Trophoblast cell (in vitro differentiated cells and primary cell): ENCODE results near the gene DOK5.

Source experiments
- DNase-seq, 2 donors: peaks; one replicate each; pipeline ENCODE4 v3.0.0-alpha.2; 2016
- H2AFZ ChIP-seq: 2 replicates; pipeline ENCODE4 v1.6.1; 2013; ENCODE audit warnings: low read length, moderate library complexity, mild to moderate bottlenecking; ENCODE audit not compliant: insufficient read depth, poor library complexity
- H2AK5ac ChIP-seq: 2 replicates; pipeline ENCODE4 v1.6.1; 2013; ENCODE audit warnings: mild to moderate bottlenecking, low read length
- H2BK120ac ChIP-seq: 2 replicates; pipeline ENCODE4 v1.6.1; 2013; ENCODE audit warnings: low read length, mild to moderate bottlenecking, moderate library complexity; ENCODE audit not compliant: insufficient read depth, poor library complexity
- H2BK12ac ChIP-seq: 2 replicates; pipeline ENCODE4 v1.6.1; 2013; ENCODE audit warnings: mild to moderate bottlenecking, low read length, moderate library complexity
- H2BK5ac ChIP-seq: 2 replicates; pipeline ENCODE4 v1.6.1; 2013; ENCODE audit warnings: low read length, low read depth, moderate library complexity, mild to moderate bottlenecking; ENCODE audit not compliant: poor library complexity
- H3K14ac ChIP-seq: 2 replicates; pipeline ENCODE4 v1.6.1; 2013; ENCODE audit warnings: mild to moderate bottlenecking, low read length
- H3K18ac ChIP-seq: 2 replicates; pipeline ENCODE4 v1.6.1; 2013; ENCODE audit warnings: mild to moderate bottlenecking, low read length
- H3K23ac ChIP-seq: 2 replicates; pipeline ENCODE4 v1.6.1; 2013; ENCODE audit warnings: low read length
- H3K27ac ChIP-seq: 2 replicates; pipeline ENCODE4 v1.5.1; 2013; ENCODE audit warnings: low read depth, mild to moderate bottlenecking, inconsistent platforms, low read length, moderate library complexity
- H3K27me3 ChIP-seq: 2 replicates; pipeline ENCODE4 v1.6.1; 2013; ENCODE audit warnings: inconsistent platforms, mild to moderate bottlenecking, low read length, moderate library complexity; ENCODE audit not compliant: insufficient read depth
- H3K36me3 ChIP-seq, 2 experiments: 1 replicate in 1 of 2; 2 replicates in 1 of 2; pipeline ENCODE4 v1.6.1; 2013; ENCODE audit warnings: low read length in 2 of 2, mild to moderate bottlenecking in 2 of 2, moderate library complexity in 1 of 2; ENCODE audit not compliant: insufficient read depth in 2 of 2, control insufficient read depth in 1 of 2
- H3K4ac ChIP-seq: 2 replicates; pipeline ENCODE4 v1.6.1; 2013; ENCODE audit warnings: low read depth, mild to moderate bottlenecking, low read length, moderate library complexity
- H3K4me1 ChIP-seq, 2 experiments: 1 replicate in 1 of 2; 2 replicates in 1 of 2; pipeline ENCODE4 v1.6.1; 2013; ENCODE audit warnings: low read length in 2 of 2, mild to moderate bottlenecking in 2 of 2, moderate library complexity in 1 of 2; ENCODE audit not compliant: insufficient read depth in 2 of 2, control insufficient read depth in 1 of 2
- H3K4me2 ChIP-seq: 2 replicates; pipeline ENCODE4 v1.6.1; 2013; ENCODE audit warnings: inconsistent platforms, mild to moderate bottlenecking, low read length, moderate library complexity
- H3K4me3 ChIP-seq: 2 replicates; pipeline ENCODE4 v1.5.1; 2013; ENCODE audit warnings: mild to moderate bottlenecking, low read depth, low read length, inconsistent platforms
- H3K79me1 ChIP-seq: one replicate; pipeline ENCODE4 v1.6.1; 2013; ENCODE audit warnings: low read length
- H3K79me2 ChIP-seq: 2 replicates; pipeline ENCODE4 v1.6.1; 2013; ENCODE audit warnings: low read length, mild to moderate bottlenecking; ENCODE audit not compliant: control insufficient read depth, insufficient read depth, poor library complexity
- H3K9ac ChIP-seq: 2 replicates; pipeline ENCODE4 v1.6.1; 2013; ENCODE audit warnings: mild to moderate bottlenecking, low read length
- H3K9me3 ChIP-seq: 2 replicates; pipeline ENCODE4 v1.6.1; 2013; ENCODE audit warnings: low read depth, mild to moderate bottlenecking, control low read depth, inconsistent platforms, low read length; ENCODE audit not compliant: insufficient read depth
- H4K12ac ChIP-seq: 2 replicates; pipeline ENCODE4 v1.6.1; 2013; ENCODE audit warnings: low read depth, mild to moderate bottlenecking, low read length, moderate library complexity
- H4K8ac ChIP-seq: 2 replicates; pipeline ENCODE4 v1.6.1; 2013; ENCODE audit warnings: low read depth, mild to moderate bottlenecking, low read length, moderate library complexity
- H4K91ac ChIP-seq: one replicate; pipeline ENCODE4 v1.6.1; 2013; ENCODE audit warnings: low read depth, mild to moderate bottlenecking, low read length, moderate library complexity
- whole genome bisulfite sequencing: extraction: QIAGEN DNeasy Blood & Tissue Kit; methylation state at CpG from one replicate; pipeline ENCODE4 v1.1.7; 2013; ENCODE audit warnings: missing lambda C conversion rate; ENCODE audit not compliant: insufficient read length, insufficient coverage; ENCODE audit errors: extremely low coverage; 5-methylcytosine and 5-hydroxymethylcytosine counted together

DOK5 gene

DNA sequence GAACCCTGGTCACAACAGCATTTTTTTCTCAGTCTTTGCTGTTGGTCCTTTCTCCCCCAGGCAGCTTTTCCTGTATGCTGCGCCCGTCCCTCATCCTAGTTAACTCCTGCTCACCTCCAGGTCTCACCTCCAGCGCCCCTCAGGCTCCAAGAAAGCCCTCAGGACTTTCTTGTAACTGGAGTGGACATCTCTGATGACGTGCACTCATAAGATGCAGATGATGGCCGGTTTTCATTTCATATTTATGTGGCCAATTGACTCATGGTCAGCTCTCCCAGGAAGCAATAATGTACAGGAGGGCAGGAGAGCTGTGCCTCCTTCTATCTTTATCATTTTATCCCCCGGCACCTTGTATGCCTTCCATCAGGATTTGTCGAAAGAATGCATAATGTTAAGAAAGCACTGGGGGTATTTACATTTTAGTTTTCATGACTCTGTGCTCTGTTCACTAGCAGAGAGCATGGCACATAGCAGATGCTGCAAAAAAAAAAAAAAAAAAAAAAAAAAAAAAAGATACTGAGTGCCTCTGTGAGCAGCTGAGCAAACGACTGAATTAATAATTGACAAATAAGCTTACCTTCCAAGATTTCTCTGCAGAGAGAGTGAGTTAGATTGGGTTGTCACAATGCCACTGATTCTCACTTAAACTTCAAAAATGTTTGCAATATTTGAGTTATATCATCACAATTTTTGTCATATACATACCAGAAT lies 170.2 kb downstream of the DOK5 start:
- H3K36me3 ChIP-seq: no peaks in the 10 kb centered on the region
- H3K79me2 ChIP-seq: no peaks in the 10 kb centered on the region
- H4K12ac ChIP-seq: no peak overlapping the region
- H3K9me3 ChIP-seq: no peaks in the 10 kb centered on the region
- no peak overlapping the region for H2BK120ac ChIP-seq
- no peak overlapping the region for H4K91ac ChIP-seq
- no peak overlapping the region for H3K27ac ChIP-seq
- WGBS: no CpG with 5 or more reads among the region's 8 CpGs
- no peak overlapping the region for H4K8ac ChIP-seq
- peaks cover 3 to 12% of the 10 kb centered on the region in 2 experiments for H3K4me1 ChIP-seq
- H3K27me3 ChIP-seq: no peaks in the 10 kb centered on the region
- no peak overlapping the region for H2BK5ac ChIP-seq
- H3K18ac ChIP-seq: no peak overlapping the region
- H2AK5ac ChIP-seq: no peak overlapping the region
- H3K79me1 ChIP-seq: no peaks in the 10 kb centered on the region
- no peak overlapping the region for H3K23ac ChIP-seq
- H3K4me2 ChIP-seq: no peak overlapping the region
- H3K4ac ChIP-seq: no peak overlapping the region
- no peak for DNase-seq
- H2AFZ ChIP-seq: no peak overlapping the region
- H3K4me3 ChIP-seq: no peak overlapping the region
- H3K14ac ChIP-seq: no peak overlapping the region
- H3K9ac ChIP-seq: no peak overlapping the region
- no peak overlapping the region for H2BK12ac ChIP-seq

GRCh38 chr20:54646156-54646517 lies 170.7 kb downstream of the DOK5 start:
- Histone ChIP-seq H2BK12ac (no peak overlapping the region), H3K79me1 (no peaks in the 10 kb centered on the region), H3K9ac (no peak overlapping the region), H3K23ac (no peak overlapping the region), H3K4me3 (no peak overlapping the region), H3K79me2 (no peaks in the 10 kb centered on the region), H2AFZ (no peak overlapping the region), H3K18ac (no peak overlapping the region), H2BK120ac (no peak overlapping the region), H3K27ac (no peak overlapping the region), H2AK5ac (no peak overlapping the region), H3K27me3 (no peaks in the 10 kb centered on the region), H3K4ac (no peak overlapping the region), H3K9me3 (no peaks in the 10 kb centered on the region), H4K12ac (no peak overlapping the region), H4K91ac (no peak overlapping the region), H3K4me1 (peaks cover 3 to 12% of the 10 kb centered on the region in 2 experiments), H3K14ac (no peak overlapping the region), H3K4me2 (no peak overlapping the region), H4K8ac (no peak overlapping the region), H3K36me3 (no peaks in the 10 kb centered on the region), H2BK5ac (no peak overlapping the region)
- no peak for DNase-seq
- WGBS: no CpG with 5 or more reads among the region's 4 CpGs

GRCh38 chr20:54648421-54649142 lies 173.2 kb downstream of the DOK5 start:
- H3K4me3 ChIP-seq: no peak overlapping the region
- no peaks in the 10 kb centered on the region for H3K9me3 ChIP-seq
- H3K9ac ChIP-seq: no peak overlapping the region
- no peak overlapping the region for H3K4ac ChIP-seq
- no peak overlapping the region for H3K14ac ChIP-seq
- no CpG with 5 or more reads among the region's 9 CpGs for whole genome bisulfite sequencing
- peaks cover 3 to 10% of the 10 kb centered on the region in 2 experiments for H3K4me1 ChIP-seq
- H3K27ac ChIP-seq: no peak overlapping the region
- DNase-seq: peak; percentile 84 to 97
- no peak overlapping the region for H2AFZ ChIP-seq
- no peaks in the 10 kb centered on the region for H3K79me1 ChIP-seq
- H3K79me2 ChIP-seq: no peaks in the 10 kb centered on the region
- H3K36me3 ChIP-seq: no peaks in the 10 kb centered on the region
- H2BK120ac ChIP-seq: no peak overlapping the region
- H2BK12ac ChIP-seq: no peak overlapping the region
- H3K23ac ChIP-seq: no peak overlapping the region
- H4K12ac ChIP-seq: no peak overlapping the region
- no peak overlapping the region for H3K4me2 ChIP-seq
- H4K91ac ChIP-seq: no peak overlapping the region
- no peak overlapping the region for H4K8ac ChIP-seq
- H3K18ac ChIP-seq: no peak overlapping the region
- H2BK5ac ChIP-seq: no peak overlapping the region
- no peak overlapping the region for H2AK5ac ChIP-seq
- H3K27me3 ChIP-seq: no peaks in the 10 kb centered on the region

DNA sequence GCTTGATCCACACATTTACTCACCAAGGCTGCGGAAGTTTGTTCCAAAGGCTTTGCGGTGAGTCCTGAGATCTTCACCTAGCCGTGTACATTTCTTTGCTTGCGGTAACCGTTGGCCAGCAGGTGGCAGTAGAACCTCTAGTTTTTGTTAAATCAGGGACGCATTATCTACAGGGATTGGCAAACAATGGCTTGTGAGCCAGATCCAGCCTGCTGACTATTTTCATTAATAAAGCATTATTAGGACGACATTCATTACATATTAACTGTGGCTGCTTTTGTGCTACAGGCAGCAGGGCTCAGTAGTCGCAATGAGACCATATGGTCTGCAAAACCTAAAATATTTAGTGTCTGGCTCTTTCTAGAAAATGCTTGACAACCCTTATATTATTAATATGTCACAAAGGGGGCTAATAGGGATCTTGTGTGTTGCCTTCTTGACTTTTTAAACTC lies 174.1 kb downstream of the DOK5 start:
- Histone ChIP-seq H3K27me3 (no peaks in the 10 kb centered on the region), H2AFZ (no peak overlapping the region), H3K4me1 (peaks cover 3 to 10% of the 10 kb centered on the region in 2 experiments), H3K79me2 (no peaks in the 10 kb centered on the region), H3K27ac (no peak overlapping the region), H2BK12ac (no peak overlapping the region), H3K4ac (no peak overlapping the region), H4K8ac (no peak overlapping the region), H3K79me1 (no peaks in the 10 kb centered on the region), H3K36me3 (no peaks in the 10 kb centered on the region), H2AK5ac (no peak overlapping the region), H3K9me3 (no peaks in the 10 kb centered on the region), H3K4me3 (no peak overlapping the region), H3K23ac (no peak overlapping the region), H3K14ac (no peak overlapping the region), H3K9ac (no peak overlapping the region), H3K4me2 (no peak overlapping the region), H4K12ac (no peak overlapping the region), H3K18ac (no peak overlapping the region), H2BK5ac (no peak overlapping the region), H4K91ac (no peak overlapping the region), H2BK120ac (no peak overlapping the region)
- peak; percentile 95 to 99 for DNase-seq
- WGBS: no CpG with 5 or more reads among the region's 8 CpGs
